H1 (cell line): ENCODE measurements around the gene VGLL4. TPM values are rescaled to one million over a fixed set of nuclear protein-coding genes. Genes with fewer than 3 reads are reported as not detected.

ENCODE experiments used
- BACH1 ChIP-seq: IDR thresholded peaks from 2 replicates; pipeline ENCODE4 v1.6.1; 2012; ENCODE audit warnings: low read length, improper control_type of control experiment
- CBX5 ChIP-seq: fragments of 300-800, 300-1000 bp; sonication (generic); IDR thresholded peaks from 2 replicates; pipeline ENCODE4 v1.7.1; 2016; ENCODE audit warnings: antibody characterized with exemption, low read length, low read depth
- CHD7 ChIP-seq: fragments of 300-600 bp; sonication (generic); IDR thresholded peaks from 2 replicates; pipeline ENCODE4 v1.7.1; 2012; ENCODE audit warnings: low read length, moderate library complexity, mild to moderate bottlenecking, inconsistent platforms; ENCODE audit not compliant: insufficient replicate concordance
- EZH2 ChIP-seq: fragments of 200-600 bp; sonication (generic); IDR thresholded peaks from 2 replicates; pipeline ENCODE4 v1.7.1; 2012; ENCODE audit warnings: low read depth, mild to moderate bottlenecking, moderate library complexity, low read length, inconsistent platforms; ENCODE audit not compliant: severe bottlenecking
- TBP ChIP-seq: IDR thresholded peaks from 2 replicates; pipeline ENCODE4 v1.6.1; 2011; ENCODE audit warnings: low read depth, low read length, improper control_type of control experiment
- polyA plus RNA-seq, 7 experiments: library from polyadenylated mRNA; depleted of rRNA in 3 of 7; stranded (reverse) in 5 of 7; unstranded in 2 of 7; fragments of >200 nt in 5 of 7; fragments of 200-250 nt in 2 of 7; gene quantifications; 1 replicate in 5 of 7; 2 replicates in 1 of 7; 4 replicates in 1 of 7; pipeline versions ENCODE4 v1.2.1 to v1.2.3, GENCODE V29; 2011 to 2013; ENCODE audit warnings: missing spikeins in 2 of 7, mixed read lengths in 2 of 7
- total RNA-seq: library from RNA; stranded (reverse); fragmentation: NEBNext Ultra II Directional; extraction: Animal tissue kit (Norgen Biotek cat#: 25700); gene quantifications from 2 replicates; pipeline ENCODE4 v1.2.1, GENCODE V29; 2021
- TF ChIP-seq, protein P1 (sequence below): IDR thresholded peaks from 2 replicates; pipeline ENCODE4 v1.6.1; 2012; ENCODE audit warnings: low read length, inconsistent platforms

The VGLL4 gene
- total and polyA plus RNA-seq, 2 of the 8 experiments (the other 6 are each of a cell fraction or from before 2014, with no cell fraction given) = 45.1 to 50.0 TPM

GRCh38 chr3:11532931-11533391 lies 110.8 kb downstream of the VGLL4 start (continued):
- no peak for TF ChIP-seq CHD7
- no peak for TF ChIP-seq TBP
- no peak for TF ChIP-seq BACH1
- TF ChIP-seq, protein P1, sequence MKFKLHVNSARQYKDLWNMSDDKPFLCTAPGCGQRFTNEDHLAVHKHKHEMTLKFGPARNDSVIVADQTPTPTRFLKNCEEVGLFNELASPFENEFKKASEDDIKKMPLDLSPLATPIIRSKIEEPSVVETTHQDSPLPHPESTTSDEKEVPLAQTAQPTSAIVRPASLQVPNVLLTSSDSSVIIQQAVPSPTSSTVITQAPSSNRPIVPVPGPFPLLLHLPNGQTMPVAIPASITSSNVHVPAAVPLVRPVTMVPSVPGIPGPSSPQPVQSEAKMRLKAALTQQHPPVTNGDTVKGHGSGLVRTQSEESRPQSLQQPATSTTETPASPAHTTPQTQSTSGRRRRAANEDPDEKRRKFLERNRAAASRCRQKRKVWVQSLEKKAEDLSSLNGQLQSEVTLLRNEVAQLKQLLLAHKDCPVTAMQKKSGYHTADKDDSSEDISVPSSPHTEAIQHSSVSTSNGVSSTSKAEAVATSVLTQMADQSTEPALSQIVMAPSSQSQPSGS = no peak
- no peak for TF ChIP-seq EZH2
- no peak for TF ChIP-seq CBX5
- TF ChIP-seq, all 59 proteins: peak for 0
